ENCODE results near the gene KPNA3. TPM values are rescaled to one million over a fixed set of nuclear protein-coding genes. Genes with fewer than 3 reads are reported as not detected.

The KPNA3 gene
- 26.0 to 33.4 TPM (median 31.6 TPM) in 5 replicates for total RNA-seq (2022; extraction: Qiagen RNA extraction; ENCODE audit: low read depth)

DNA sequence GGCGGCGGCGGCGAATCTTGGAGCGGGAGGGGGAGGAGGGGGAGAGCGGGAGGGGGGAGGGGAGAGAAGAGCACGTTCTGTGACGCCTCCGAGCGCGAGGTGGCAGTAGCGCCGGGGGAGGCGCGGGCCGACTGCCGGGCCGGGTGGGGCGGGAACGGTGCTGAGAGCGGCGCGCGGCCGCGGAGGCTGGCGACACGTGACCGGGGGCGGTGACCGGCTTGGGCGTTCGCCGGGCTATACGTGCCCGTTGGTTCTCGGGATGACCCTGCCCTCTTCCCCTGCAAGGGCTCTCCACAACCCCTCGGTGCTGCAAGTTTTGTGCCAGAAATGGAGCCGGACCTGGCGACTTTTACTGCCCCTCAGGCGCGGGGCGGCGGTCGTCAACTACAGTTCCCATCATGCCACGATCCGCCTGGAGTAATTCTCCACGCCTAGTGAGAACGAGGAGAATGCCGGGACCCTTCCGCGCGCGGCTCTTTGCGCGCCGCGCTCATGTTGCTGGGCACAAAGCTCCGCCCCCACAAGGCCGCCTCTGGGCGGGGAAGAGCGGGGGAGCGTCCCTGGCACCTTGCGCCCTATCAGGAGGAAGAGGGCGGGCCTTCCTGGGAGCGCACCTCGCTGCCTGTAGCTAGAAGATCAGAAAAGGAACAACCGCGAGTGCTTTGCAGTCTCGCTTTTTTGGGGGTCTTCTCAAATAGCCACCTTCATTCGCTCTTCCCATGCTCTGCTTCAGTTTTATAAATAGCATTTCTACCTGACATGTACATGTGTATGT lies at the start of gene KPNA3:
TSS of gene KPNA3 (minus strand) at position 133 of the 775 bp plus-strand sequence. CDS start 176 bp downstream, outside the sequence.

DNA sequence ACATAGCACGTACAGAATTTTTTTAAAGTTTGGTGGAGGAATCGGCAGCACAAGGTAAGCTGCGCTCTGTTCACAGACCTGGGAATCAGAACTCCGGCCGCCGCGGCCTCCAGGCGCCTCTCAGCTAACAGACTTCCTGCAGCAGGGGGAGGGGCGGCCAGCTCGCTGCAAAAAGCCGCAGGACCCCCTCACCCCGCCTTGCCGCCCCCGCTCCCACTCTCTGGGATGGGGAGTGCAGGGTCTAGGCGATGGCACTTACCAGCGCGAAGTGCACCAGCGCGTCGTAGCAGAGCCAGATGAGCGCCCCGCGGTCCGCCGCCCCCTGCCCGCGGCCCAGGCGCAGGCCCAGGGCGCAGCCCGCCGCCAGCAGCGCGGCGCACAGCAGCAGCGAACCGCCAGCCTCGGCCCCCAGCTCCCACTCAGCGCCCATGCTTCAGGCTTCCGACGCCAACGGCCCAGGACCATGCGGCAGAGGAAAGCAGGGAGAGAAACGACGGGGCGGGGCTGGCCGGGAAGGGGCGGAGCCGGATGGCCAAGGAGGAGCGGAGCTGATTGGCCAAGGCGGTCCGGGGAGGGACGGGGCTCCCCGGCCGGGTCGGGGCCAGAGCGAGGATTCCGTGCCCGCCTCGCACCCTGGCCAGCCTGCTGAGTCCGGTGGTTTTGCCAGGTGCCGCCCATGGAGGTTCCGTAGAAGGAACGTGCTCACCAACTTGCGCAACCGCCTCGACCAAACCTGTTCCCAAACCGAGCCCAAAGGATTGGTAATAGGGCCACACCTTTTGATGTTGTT lies 101.3 kb downstream of the KPNA3 start, which contains the start of gene EBPL:
TSS of gene EBPL (minus strand) at position 492 of the 790 bp plus-strand sequence. CDS start at position 430, 62 bp downstream.

Other genes starting within 250 kb of the KPNA3 start
- gene RCBTB1, start 207.1 kb downstream of the KPNA3 start, total RNA-seq (2022; extraction: Qiagen RNA extraction; ENCODE audit: low read depth) = 6.5 to 9.9 TPM (median 8.9 TPM) in 5 replicates
- gene ARL11, start 164.2 kb downstream of the KPNA3 start, total RNA-seq (2022; extraction: Qiagen RNA extraction; ENCODE audit: low read depth) = not detected in 5 replicates
- gene EBPL, start 101.2 kb downstream of the KPNA3 start, total RNA-seq (2022; extraction: Qiagen RNA extraction; ENCODE audit: low read depth) = 47.2 to 70.1 TPM (median 66.2 TPM) in 5 replicates
- 7.4 to 9.7 TPM (median 9.2 TPM) in 5 replicates for gene SPRYD7, start 143.7 kb upstream of the KPNA3 start, total RNA-seq (2022; extraction: Qiagen RNA extraction; ENCODE audit: low read depth)
- gene TRIM13, start 204.4 kb upstream of the KPNA3 start, total RNA-seq (2022; extraction: Qiagen RNA extraction; ENCODE audit: low read depth) = 13.8 to 16.1 TPM (median 15.1 TPM) in 5 replicates
- gene KCNRG, start 222.8 kb upstream of the KPNA3 start, total RNA-seq (2022; extraction: Qiagen RNA extraction; ENCODE audit: low read depth) = 0.50 to 0.86 TPM (median 0.62 TPM) in 5 replicates